Stomach (tissue), 9 donors: ENCODE results near the gene SLC16A1. TPM values are rescaled to one million over a fixed set of nuclear protein-coding genes. Genes with fewer than 3 reads are reported as not detected.

Experiments
- DNase-seq, 2 donors: peaks; one replicate each; pipeline versions ENCODE4 v3.0.0 to v3.0.0-alpha.2; 2013 to 2019
- H3K27ac ChIP-seq, 5 donors: fragments of 200-600 bp in 4 of 5; sonication (generic) in 4 of 5; one replicate each; pipeline ENCODE4 v1.5.1; 2013 to 2019; ENCODE audit warnings: mild to moderate bottlenecking in 1 of 5, moderate library complexity in 1 of 5
- H3K27me3 ChIP-seq, 3 donors: fragments of 200-600 bp; sonication (generic); one replicate each; pipeline ENCODE4 v1.5.1; 2017 to 2019; ENCODE audit warnings: mixed run types in 1 of 3
- H3K36me3 ChIP-seq, 4 donors: fragments of 200-600 bp; sonication (generic); 1 replicate in 3 of 4; 2 replicates in 1 of 4; pipeline ENCODE4 v1.5.1; 2016 to 2019
- H3K4me1 ChIP-seq, 4 donors: fragments of 200-600 bp; sonication (generic); one replicate each; pipeline ENCODE4 v1.5.1; 2016 to 2019
- H3K4me3 ChIP-seq, 4 donors: fragments of 200-600 bp; sonication (generic) in 3 of 4; one replicate each; pipeline ENCODE4 v1.5.1; 2016 to 2019; ENCODE audit warnings: mild to moderate bottlenecking in 1 of 4
- H3K9me3 ChIP-seq, 4 donors: fragments of 200-600 bp; sonication (generic); one replicate each; pipeline ENCODE4 v1.5.1; 2016 to 2019
- CTCF ChIP-seq, 7 experiments: fragments of 450-650 bp in 4 of 7; fragments of 200-600 bp in 3 of 7; sonication (generic) in 3 of 7; IDR thresholded peaks; one replicate each; pipeline ENCODE4 v1.5.1; 2016 to 2019; ENCODE audit warnings: antibody characterized with exemption in 7 of 7, control low read depth in 2 of 7, mild to moderate bottlenecking in 1 of 7
- EP300 ChIP-seq: sonication (generic); formaldehyde crosslinking; IDR thresholded peaks from one replicate; pipeline ENCODE4 v1.6.1; 2017; ENCODE audit warnings: antibody characterized with exemption
- POLR2A ChIP-seq, 4 donors: fragments of 450-650 bp; IDR thresholded peaks; one replicate each; pipeline ENCODE4 v1.6.1; 2016; ENCODE audit warnings: antibody characterized with exemption in 4 of 4, control low read depth in 2 of 4, mild to moderate bottlenecking in 1 of 4, moderate library complexity in 1 of 4
- POLR2AphosphoS5 ChIP-seq, 3 donors: sonication (generic); formaldehyde crosslinking; IDR thresholded peaks; one replicate each; pipeline ENCODE4 v1.6.1; 2016; ENCODE audit warnings: antibody characterized with exemption in 3 of 3
- WGBS, 5 donors: extraction: QIAGEN DNeasy Blood & Tissue Kit in 3 of 5; methylation state at CpG; one replicate each; pipeline versions ENCODE4 v1.1.5 to v1.1.7; 2013 to 2018; 5-methylcytosine and 5-hydroxymethylcytosine counted together
- intact Hi-C: fragments of 100-400 bp; cut with DNase I; formaldehyde crosslinking; loops from one replicate; pipeline ENCODE4 v1.15.1; 2023; ENCODE audit warnings: low total_unique reads
- polyA plus RNA-seq, 3 donors: library from polyadenylated mRNA; stranded (reverse); fragments of 200-250 nt; gene quantifications; one replicate each; pipeline ENCODE4 v1.2.3, GENCODE V29; 2013
- small RNA-seq, 4 donors: library from RNA; depleted of rRNA; stranded (forward); fragments of <200 nt; gene quantifications; one replicate each; pipeline ENCODE3, GENCODE V24; 2016
- total RNA-seq, 5 donors: library from RNA; depleted of rRNA; stranded (reverse); fragments of >200 nt; gene quantifications; one replicate each; pipeline versions ENCODE4 v1.1.0 to v1.2.3, GENCODE V29; 2014 to 2016
- donor health status: healthy with polysubstance abuse.
- donor health status: Bipolar disorder and iron deficiency.
- donor health status: healthy.

Gene SLC16A1
- total and polyA plus RNA-seq, 8 donors, result 4.9 to 127 (median 13.2) TPM

- intact Hi-C loops, result no loop called here
- DNase-seq, result no peak
- Histone ChIP-seq H3K4me3 (no peak overlapping the region), H3K36me3 (no peaks in the 10 kb centered on the region), H3K4me1 (no peaks in the 10 kb centered on the region), H3K27ac (no peak overlapping the region), H3K9me3 (no peaks in the 10 kb centered on the region), H3K27me3 (no peaks in the 10 kb centered on the region)
- TF ChIP-seq POLR2A (IDR thresholded peaks at IDR 0.05), result no peak
- no peak for TF ChIP-seq POLR2AphosphoS5 (IDR thresholded peaks at IDR 0.05)
- TF ChIP-seq CTCF (IDR thresholded peaks at IDR 0.05), result no peak
- TF ChIP-seq EP300, result no peak
- WGBS, 5 donors, result 79 to 95% (median 83%) methylated on average over 4 of the region's 4 CpGs
These were observed 86.1 kb downstream of the SLC16A1 start for GRCh38 chr1:112869895-112870294.

GRCh38 chr1:112868191-112868590 is 87.8 kb downstream of the SLC16A1 start:
- intact Hi-C loops, result no loop called here

GRCh38 chr1:112866981-112867380 is 89.0 kb downstream of the SLC16A1 start:
- no peak overlapping the region for H3K27ac ChIP-seq
- H3K4me3 ChIP-seq, result no peak overlapping the region
- no peaks in the 10 kb centered on the region for H3K9me3 ChIP-seq
- no peaks in the 10 kb centered on the region for H3K27me3 ChIP-seq
- H3K36me3 ChIP-seq, result no peaks in the 10 kb centered on the region
- no peak for DNase-seq
- H3K4me1 ChIP-seq, result no peaks in the 10 kb centered on the region
- TF ChIP-seq CTCF (IDR thresholded peaks at IDR 0.05) (no peak), POLR2A (IDR thresholded peaks at IDR 0.05) (no peak), EP300 (no peak), POLR2AphosphoS5 (IDR thresholded peaks at IDR 0.05) (no peak)
- whole genome bisulfite sequencing, 5 donors, result 93 to 100% (median 94%) methylated on average over 5 of the region's 5 CpGs
- intact Hi-C loops, result no loop called here

More at GRCh38 chr1:112868191-112868590, 87.8 kb downstream of the SLC16A1 start:
- TF ChIP-seq POLR2AphosphoS5 (IDR thresholded peaks at IDR 0.05) (no peak), EP300 (no peak)
- no peak for DNase-seq
- Histone ChIP-seq H3K27me3 (no peaks in the 10 kb centered on the region), H3K36me3 (no peaks in the 10 kb centered on the region), H3K9me3 (no peaks in the 10 kb centered on the region), H3K4me3 (no peak overlapping the region), H3K27ac (no peak overlapping the region), H3K4me1 (no peaks in the 10 kb centered on the region)
- WGBS, 5 donors, result 93 to 100% (median 96%) methylated on average over 2 of the region's 2 CpGs

GRCh38 chr1:112866151-112866550 is 89.8 kb downstream of the SLC16A1 start:
- no peaks in the 10 kb centered on the region for H3K9me3 ChIP-seq
- intact Hi-C loops, result no loop called here
- no peaks in the 10 kb centered on the region for H3K27me3 ChIP-seq
- 82 to 98% (median 94%) methylated on average over 2 of the region's 2 CpGs for WGBS, 5 donors
- H3K36me3 ChIP-seq, result no peaks in the 10 kb centered on the region
- no peak for TF ChIP-seq POLR2A (IDR thresholded peaks at IDR 0.05)
- TF ChIP-seq CTCF (IDR thresholded peaks at IDR 0.05), result no peak
- no peak for TF ChIP-seq POLR2AphosphoS5 (IDR thresholded peaks at IDR 0.05)
- no peak for TF ChIP-seq EP300
- no peak for DNase-seq
- H3K4me1 ChIP-seq, result no peaks in the 10 kb centered on the region
- H3K27ac ChIP-seq, result no peak overlapping the region
- H3K4me3 ChIP-seq, result no peak overlapping the region

- Histone ChIP-seq H3K36me3 (no peaks in the 10 kb centered on the region), H3K27ac (no peak overlapping the region), H3K9me3 (no peaks in the 10 kb centered on the region), H3K4me1 (no peaks in the 10 kb centered on the region), H3K4me3 (no peak overlapping the region), H3K27me3 (no peaks in the 10 kb centered on the region)
- 83 to 89% (median 88%) methylated on average over 5 of the region's 5 CpGs for WGBS, 5 donors
- intact Hi-C loops, result no loop called here
- DNase-seq, result no peak
- no peak for TF ChIP-seq POLR2AphosphoS5 (IDR thresholded peaks at IDR 0.05)
These were observed 93.1 kb downstream of the SLC16A1 start for GRCh38 chr1:112862753-112863426.

Small RNA genes lying within 50 kb of the gene (small RNA-seq; reads per million reads assigned to genes)
- 0 reads per million in 4 donors for gene AL390729.2

Other genes with a start within 250 kb of the SLC16A1 start
- gene RHOC, start 249.1 kb downstream of the SLC16A1 start, total RNA-seq, result 100 to 1,000 TPM in 4 of 5 donors, 10 to 100 TPM in 1; 99.8 to 149 (median 113) TPM
- 100 to 1,000 TPM; 159 to 375 (median 244) TPM for gene RHOC, start 249.1 kb downstream of the SLC16A1 start, polyA plus RNA-seq
- gene PPM1J, start 240.9 kb downstream of the SLC16A1 start, total RNA-seq, result 1 to 10 TPM in 1 of 5 donors, under 1 TPM in 1, not detected in 3; 0.87 to 1.3 TPM
- 1 to 10 TPM in 1 of 3 donors, under 1 TPM in 1, not detected in 1; 0.50 to 4.0 TPM for gene PPM1J, start 240.9 kb downstream of the SLC16A1 start, polyA plus RNA-seq
- gene LRIG2, start 117.0 kb upstream of the SLC16A1 start, total RNA-seq, result 10 to 100 TPM; 11.7 to 47.0 (median 15.6) TPM
- 1 to 10 TPM in 2 of 3 donors, under 1 TPM in 1; 0.87 to 3.1 (median 2.1) TPM for gene LRIG2, start 117.0 kb upstream of the SLC16A1 start, polyA plus RNA-seq